ENCODE data around the gene CDK13. TPM values are rescaled to one million over a fixed set of nuclear protein-coding genes. Genes with fewer than 3 reads are reported as not detected.
"Not testable (repeated sequence)": the region's sequence is repeated elsewhere in the genome, so short reads cannot be mapped to it uniquely, and the experiment has no call there.

CDK13 gene
- total RNA-seq, 1 experiment from 2014 or later = 45.9 TPM

- ChIA-PET POLR2A (no interaction called here), CTCF (no interaction called here)
- no peaks in the 10 kb centered on the region for H3K36me3 ChIP-seq (ENCODE audit: control insufficient read depth, insufficient read depth, low read length)
- H3K4me3 ChIP-seq (ENCODE audit: low read depth, low read length) = no peak overlapping the region
- Mint-ChIP-seq H3K36me3 (ENCODE audit: insufficient read depth, unreplicated experiment) (no peaks in the 10 kb centered on the region), H3K27me3 (ENCODE audit: insufficient read depth, unreplicated experiment) (no peaks in the 10 kb centered on the region), H3K4me3 (ENCODE audit: unreplicated experiment) (peak overlapping the region; percentile 29), H3K27ac (ENCODE audit: unreplicated experiment) (no peak overlapping the region), H3K4me1 (ENCODE audit: low read depth, unreplicated experiment) (no peaks in the 10 kb centered on the region), H3K9me3 (ENCODE audit: unreplicated experiment) (no peaks in the 10 kb centered on the region)
- H3K4me1 ChIP-seq = peaks cover 8% of the 10 kb centered on the region
- TF ChIP-seq CTCF (IDR thresholded peaks at IDR 0.05; ENCODE audit: insufficient read depth in 1 of 2, low read depth in 1 of 2, low read length in 1 of 2, severe bottlenecking in 1 of 2, unreplicated experiment in 1 of 2) = no peak
- intact Hi-C loops (cut with micrococcal nuclease; ENCODE audit: unreplicated experiment) = no loop called here
- no peaks in the 10 kb centered on the region for H3K27me3 ChIP-seq (replicated peaks; ENCODE audit: control insufficient read depth, insufficient read depth, low read length)
- no peak for DNase-seq
- BruUV-seq (replicated peaks) = no TSS peak
- H3K9me3 ChIP-seq = no peaks in the 10 kb centered on the region
Measured at GRCh38 chr7:40137563-40137962, 187.5 kb downstream of the CDK13 start.

- DNase-seq = no peak
- no peak overlapping the region for H3K4me3 ChIP-seq (ENCODE audit: low read depth, low read length)
- no peaks in the 10 kb centered on the region for H3K36me3 ChIP-seq (ENCODE audit: control insufficient read depth, insufficient read depth, low read length)
- Mint-ChIP-seq H3K27me3 (ENCODE audit: insufficient read depth, unreplicated experiment) (no peaks in the 10 kb centered on the region), H3K9me3 (ENCODE audit: unreplicated experiment) (no peaks in the 10 kb centered on the region), H3K27ac (ENCODE audit: unreplicated experiment) (no peak overlapping the region), H3K4me3 (ENCODE audit: unreplicated experiment) (no peak overlapping the region), H3K4me1 (ENCODE audit: low read depth, unreplicated experiment) (no peaks in the 10 kb centered on the region), H3K36me3 (ENCODE audit: insufficient read depth, unreplicated experiment) (no peaks in the 10 kb centered on the region)
- no peaks in the 10 kb centered on the region; the same call in 1 of the 2 replicates for H3K4me1 ChIP-seq
- POLR2A ChIA-PET = no interaction called here
- H3K9me3 ChIP-seq = no peaks in the 10 kb centered on the region
- H3K27me3 ChIP-seq (replicated peaks; ENCODE audit: control insufficient read depth, insufficient read depth, low read length) = no peaks in the 10 kb centered on the region
- CTCF ChIA-PET = no interaction called here
- no TSS peak for BruUV-seq (replicated peaks)
- no peak for TF ChIP-seq CTCF (IDR thresholded peaks at IDR 0.05; ENCODE audit: insufficient read depth in 1 of 2, low read depth in 1 of 2, low read length in 1 of 2, severe bottlenecking in 1 of 2, unreplicated experiment in 1 of 2)
- intact Hi-C loops (cut with micrococcal nuclease; ENCODE audit: unreplicated experiment) = no loop called here
Measured at GRCh38 chr7:40138973-40139372, 188.9 kb downstream of the CDK13 start.

GRCh38 chr7:40139891-40140290 is 189.8 kb downstream of the CDK13 start:
- H3K27me3 Mint-ChIP-seq (ENCODE audit: insufficient read depth, unreplicated experiment); H3K36me3 Mint-ChIP-seq (ENCODE audit: insufficient read depth, unreplicated experiment); CTCF ChIA-PET; H3K27me3 ChIP-seq (replicated peaks; ENCODE audit: control insufficient read depth, insufficient read depth, low read length); DNase-seq; H3K27ac Mint-ChIP-seq (ENCODE audit: unreplicated experiment); BruUV-seq (replicated peaks); H3K9me3 ChIP-seq; intact Hi-C loops (cut with micrococcal nuclease; ENCODE audit: unreplicated experiment); H3K4me3 Mint-ChIP-seq (ENCODE audit: unreplicated experiment); H3K9me3 Mint-ChIP-seq (ENCODE audit: unreplicated experiment); H3K4me1 Mint-ChIP-seq (ENCODE audit: low read depth, unreplicated experiment); H3K4me3 ChIP-seq (ENCODE audit: low read depth, low read length); H3K4me1 ChIP-seq; H3K36me3 ChIP-seq (ENCODE audit: control insufficient read depth, insufficient read depth, low read length); POLR2A ChIA-PET: not testable (repeated sequence)

GRCh38 chr7:40141916-40142315 is 191.9 kb downstream of the CDK13 start:
- H3K36me3 ChIP-seq (ENCODE audit: control insufficient read depth, insufficient read depth, low read length); H3K27ac Mint-ChIP-seq (ENCODE audit: unreplicated experiment); H3K9me3 ChIP-seq; H3K36me3 Mint-ChIP-seq (ENCODE audit: insufficient read depth, unreplicated experiment); H3K4me1 Mint-ChIP-seq (ENCODE audit: low read depth, unreplicated experiment); DNase-seq; CTCF ChIA-PET; H3K27me3 ChIP-seq (replicated peaks; ENCODE audit: control insufficient read depth, insufficient read depth, low read length); H3K9me3 Mint-ChIP-seq (ENCODE audit: unreplicated experiment); H3K27me3 Mint-ChIP-seq (ENCODE audit: insufficient read depth, unreplicated experiment); POLR2A ChIA-PET; H3K4me3 Mint-ChIP-seq (ENCODE audit: unreplicated experiment); BruUV-seq (replicated peaks); H3K4me3 ChIP-seq (ENCODE audit: low read depth, low read length); intact Hi-C loops (cut with micrococcal nuclease; ENCODE audit: unreplicated experiment); H3K4me1 ChIP-seq: not testable (repeated sequence)

GRCh38 chr7:40145596-40146130 is 195.6 kb downstream of the CDK13 start:
- H3K9me3 ChIP-seq; H3K27ac Mint-ChIP-seq (ENCODE audit: unreplicated experiment); H3K27me3 ChIP-seq (replicated peaks; ENCODE audit: control insufficient read depth, insufficient read depth, low read length); POLR2A ChIA-PET; H3K4me3 ChIP-seq (ENCODE audit: low read depth, low read length); DNase-seq; H3K36me3 ChIP-seq (ENCODE audit: control insufficient read depth, insufficient read depth, low read length); H3K4me1 Mint-ChIP-seq (ENCODE audit: low read depth, unreplicated experiment); H3K4me1 ChIP-seq; H3K4me3 Mint-ChIP-seq (ENCODE audit: unreplicated experiment); H3K27me3 Mint-ChIP-seq (ENCODE audit: insufficient read depth, unreplicated experiment); CTCF ChIA-PET; intact Hi-C loops (cut with micrococcal nuclease; ENCODE audit: unreplicated experiment); H3K36me3 Mint-ChIP-seq (ENCODE audit: insufficient read depth, unreplicated experiment); BruUV-seq (replicated peaks): not testable (repeated sequence)
- peaks cover 23% of the 10 kb centered on the region for H3K9me3 Mint-ChIP-seq (ENCODE audit: unreplicated experiment)
